GM12878 (cell line): Measurements from ENCODE around the gene MAZ.

Experiments used
- MXI1 ChIP-seq: fragments of 150-350 bp; IDR thresholded peaks from 2 replicates; pipeline ENCODE4 v1.6.1; 2011; ENCODE audit warnings: low read depth, mild to moderate bottlenecking, inconsistent platforms, low read length, improper control_type of control experiment
- POLR2A ChIP-seq: IDR thresholded peaks from 2 replicates; pipeline ENCODE4 v1.6.1; 2011; ENCODE audit warnings: low read depth, mild to moderate bottlenecking, low read length
- RCOR1 ChIP-seq: conservative IDR thresholded peaks from 2 replicates; pipeline ENCODE4 v1.6.1; 2012; ENCODE audit warnings: low read depth, low read length, improper control_type of control experiment
- TF ChIP-seq, protein P1 (sequence below): IDR thresholded peaks from 2 replicates; pipeline ENCODE4 v1.6.1; 2012; ENCODE audit warnings: low read length, inconsistent platforms

DNA sequence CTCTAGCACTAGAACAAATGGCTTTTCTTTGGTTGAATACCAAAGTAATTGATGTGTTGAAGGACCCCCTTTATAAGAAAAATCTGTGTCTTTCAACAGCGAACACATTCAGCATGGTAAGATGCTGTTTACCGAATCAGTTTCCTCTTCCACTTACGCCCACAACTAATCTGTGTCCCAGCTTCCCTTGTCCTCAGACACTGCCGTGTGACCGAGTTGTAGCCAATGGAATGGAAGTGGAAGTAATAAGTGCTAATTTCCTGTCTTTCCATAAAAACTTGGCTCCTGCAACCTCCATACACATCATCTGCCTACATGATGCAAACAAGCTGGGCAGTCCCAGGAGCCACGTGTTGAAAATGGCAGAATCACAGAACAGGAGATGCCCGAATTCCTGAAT is 46.3 kb downstream of the MAZ start:
- no peak for TF ChIP-seq MXI1
- TF ChIP-seq POLR2A = no peak
- TF ChIP-seq, protein P1, sequence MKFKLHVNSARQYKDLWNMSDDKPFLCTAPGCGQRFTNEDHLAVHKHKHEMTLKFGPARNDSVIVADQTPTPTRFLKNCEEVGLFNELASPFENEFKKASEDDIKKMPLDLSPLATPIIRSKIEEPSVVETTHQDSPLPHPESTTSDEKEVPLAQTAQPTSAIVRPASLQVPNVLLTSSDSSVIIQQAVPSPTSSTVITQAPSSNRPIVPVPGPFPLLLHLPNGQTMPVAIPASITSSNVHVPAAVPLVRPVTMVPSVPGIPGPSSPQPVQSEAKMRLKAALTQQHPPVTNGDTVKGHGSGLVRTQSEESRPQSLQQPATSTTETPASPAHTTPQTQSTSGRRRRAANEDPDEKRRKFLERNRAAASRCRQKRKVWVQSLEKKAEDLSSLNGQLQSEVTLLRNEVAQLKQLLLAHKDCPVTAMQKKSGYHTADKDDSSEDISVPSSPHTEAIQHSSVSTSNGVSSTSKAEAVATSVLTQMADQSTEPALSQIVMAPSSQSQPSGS = no peak
- no peak for TF ChIP-seq RCOR1
